Measurements from ENCODE around the gene YJEFN3.
A peak's percentile ranks its signal among the peaks of the same experiment; 100 is the strongest.

The YJEFN3 gene

DNA sequence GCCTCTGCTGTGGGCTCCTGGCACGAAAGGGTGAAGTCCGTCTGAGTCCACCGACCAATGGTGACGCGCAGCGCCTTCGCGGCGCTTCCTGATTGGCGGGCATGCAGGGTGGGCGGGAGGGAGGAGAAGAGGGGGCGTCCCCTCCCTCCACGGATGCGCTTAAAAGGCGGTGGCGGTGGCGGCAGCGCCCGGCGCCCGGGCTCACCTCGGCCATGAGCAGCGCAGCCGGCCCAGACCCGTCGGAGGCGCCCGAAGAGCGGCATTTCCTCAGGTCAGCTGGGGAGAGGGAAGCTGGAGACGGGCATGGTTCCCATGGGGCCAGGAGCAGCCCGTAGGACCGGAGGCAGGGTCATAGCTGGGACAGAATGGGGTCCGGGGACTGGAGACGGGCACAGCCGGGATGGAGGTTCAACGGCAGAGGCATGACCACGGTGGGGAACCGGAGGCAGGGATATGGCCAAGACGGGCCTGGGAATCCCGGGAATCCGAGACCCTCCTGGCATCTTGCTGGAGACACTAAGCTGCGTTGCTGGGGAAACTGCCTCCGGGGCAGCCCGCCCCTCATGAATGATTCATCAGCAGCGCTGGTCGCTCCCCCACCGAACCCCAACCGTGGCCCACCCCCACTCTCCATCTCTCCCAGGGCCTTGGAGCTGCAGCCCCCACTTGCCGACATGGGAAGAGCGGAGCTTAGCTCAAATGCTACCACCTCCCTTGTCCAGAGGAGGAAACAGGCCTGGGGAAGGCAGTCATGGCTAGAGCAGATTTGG, at the start of gene YJEFN3:
Gene YJEFN3 (plus strand): TSS at position 191 of the 770 bp plus-strand sequence. CDS start 22 bp downstream, at position 213.
- no peak for DNase-seq (ENCODE audit: low spot score)

DNA sequence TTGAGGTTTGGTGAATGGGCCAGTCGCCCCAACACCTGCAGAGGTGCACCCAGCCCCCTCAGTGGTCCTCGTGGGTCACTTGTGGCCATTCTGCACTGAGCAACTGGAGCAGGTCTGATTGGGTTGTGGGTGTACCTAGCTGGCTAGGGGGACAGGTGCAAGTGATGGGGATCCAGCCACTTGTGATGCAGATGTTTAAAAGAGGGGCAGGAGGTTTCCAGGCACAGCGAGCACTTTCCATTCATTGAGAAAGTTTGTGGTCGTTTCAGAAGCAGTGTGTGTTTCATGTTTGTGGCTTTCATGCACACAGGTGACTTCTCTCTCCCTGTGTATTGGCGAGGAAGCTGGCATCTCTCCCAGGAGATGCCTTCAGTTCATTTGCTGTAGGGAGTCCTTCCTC, 48.0 kb upstream of the YJEFN3 start:
- DNase-seq (ENCODE audit: low spot score), result no peak

DNA sequence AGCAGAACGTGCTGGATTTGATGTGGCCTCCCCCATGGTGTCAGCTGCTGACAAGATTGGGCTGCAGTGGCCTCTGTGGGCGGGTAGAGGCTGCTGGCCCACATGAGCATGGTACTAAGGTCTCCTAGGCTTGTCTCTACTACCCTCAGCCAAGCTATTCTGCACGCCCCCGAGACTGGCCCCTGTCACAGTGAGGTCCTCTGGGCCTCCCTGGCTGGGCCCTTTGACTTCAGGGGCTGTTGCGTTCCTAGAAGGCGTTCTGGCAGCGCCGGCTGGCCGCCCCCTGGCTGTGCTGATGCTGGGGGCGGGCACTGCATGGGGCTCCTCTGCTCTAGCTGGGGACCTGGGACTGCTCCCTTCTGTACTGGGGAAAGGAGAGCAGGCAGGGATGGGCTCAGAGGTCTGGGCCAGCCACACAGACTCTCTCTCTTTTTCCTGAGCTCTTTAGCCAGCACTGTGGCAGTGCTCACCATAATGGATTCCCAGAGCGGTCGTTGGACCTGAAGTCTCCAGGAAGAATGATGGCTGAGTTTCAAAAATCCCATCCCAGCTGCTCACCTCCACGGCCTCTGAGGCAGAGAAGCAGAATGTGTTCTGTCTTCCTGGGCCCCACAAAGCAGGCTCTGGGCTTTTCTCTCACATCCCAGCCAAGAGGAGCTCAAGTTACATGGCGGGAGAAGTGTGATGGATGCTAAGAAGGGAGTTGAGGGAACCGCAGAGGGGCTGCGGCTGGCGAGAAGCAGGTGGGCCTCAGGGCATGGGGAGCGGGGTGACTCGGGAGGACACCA, 45.7 kb upstream of the YJEFN3 start:
- DNase-seq (ENCODE audit: low spot score), result no peak

DNA sequence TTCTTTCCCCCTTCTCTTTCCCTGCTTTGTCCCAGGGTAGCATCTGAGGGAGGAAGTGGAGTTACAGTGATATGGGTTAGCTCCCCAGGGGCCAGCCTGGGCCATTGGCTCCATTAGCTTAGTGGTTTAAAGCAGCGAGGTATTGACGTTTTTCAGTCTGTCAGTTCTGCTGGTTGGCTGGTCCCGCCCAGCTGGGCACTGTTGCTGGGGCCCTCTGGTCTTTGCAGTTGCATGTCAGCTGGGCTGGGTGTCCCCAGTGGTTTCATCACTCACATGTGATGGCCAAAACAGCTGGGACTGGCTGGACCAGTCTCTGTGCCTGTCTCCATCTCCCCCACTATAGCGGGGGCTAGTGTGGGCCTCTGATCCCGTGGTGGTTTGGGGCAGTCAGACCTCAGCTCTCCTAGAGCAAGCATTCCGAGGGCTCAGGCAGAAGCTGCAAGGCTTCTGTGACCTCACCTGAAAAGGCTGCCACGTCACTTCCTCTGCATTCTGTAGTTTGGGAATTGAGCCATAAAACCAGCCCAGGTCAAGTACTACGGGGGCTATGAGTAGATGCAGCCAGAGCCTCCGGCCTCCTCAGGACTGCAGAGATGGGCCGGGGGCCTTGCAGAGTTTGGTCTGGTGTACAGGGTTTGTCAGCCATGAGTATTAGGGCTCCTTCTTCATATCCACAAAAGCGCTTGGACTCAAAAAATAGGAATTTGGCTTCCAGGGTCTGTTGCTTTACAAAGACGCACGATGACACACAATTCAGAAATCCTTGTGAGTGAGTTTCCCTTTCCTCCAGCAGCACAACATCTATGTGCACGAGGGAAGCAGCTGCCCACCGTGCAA, 43.3 kb upstream of the YJEFN3 start:
- no peak for DNase-seq (ENCODE audit: low spot score)

DNA sequence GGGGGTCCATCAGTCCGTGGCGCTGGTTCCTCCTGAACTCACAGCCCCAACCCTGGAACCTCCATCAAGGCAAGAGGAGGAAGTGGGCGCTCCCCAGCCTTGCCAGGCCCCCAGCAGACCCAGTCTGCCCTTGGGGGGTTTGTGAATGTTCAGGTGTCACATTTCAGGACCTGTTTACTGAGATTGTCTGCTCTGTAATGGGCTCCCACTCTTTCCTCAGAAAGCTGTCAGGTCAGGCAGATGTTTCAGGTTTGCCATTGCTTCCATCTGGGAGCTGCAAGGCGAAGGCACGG, 42.8 kb upstream of the YJEFN3 start:
- no peak for DNase-seq (ENCODE audit: low spot score)

GRCh38 chr19:19486343-19487076, 42.2 kb upstream of the YJEFN3 start:
- no peak for DNase-seq (ENCODE audit: low spot score)

DNA sequence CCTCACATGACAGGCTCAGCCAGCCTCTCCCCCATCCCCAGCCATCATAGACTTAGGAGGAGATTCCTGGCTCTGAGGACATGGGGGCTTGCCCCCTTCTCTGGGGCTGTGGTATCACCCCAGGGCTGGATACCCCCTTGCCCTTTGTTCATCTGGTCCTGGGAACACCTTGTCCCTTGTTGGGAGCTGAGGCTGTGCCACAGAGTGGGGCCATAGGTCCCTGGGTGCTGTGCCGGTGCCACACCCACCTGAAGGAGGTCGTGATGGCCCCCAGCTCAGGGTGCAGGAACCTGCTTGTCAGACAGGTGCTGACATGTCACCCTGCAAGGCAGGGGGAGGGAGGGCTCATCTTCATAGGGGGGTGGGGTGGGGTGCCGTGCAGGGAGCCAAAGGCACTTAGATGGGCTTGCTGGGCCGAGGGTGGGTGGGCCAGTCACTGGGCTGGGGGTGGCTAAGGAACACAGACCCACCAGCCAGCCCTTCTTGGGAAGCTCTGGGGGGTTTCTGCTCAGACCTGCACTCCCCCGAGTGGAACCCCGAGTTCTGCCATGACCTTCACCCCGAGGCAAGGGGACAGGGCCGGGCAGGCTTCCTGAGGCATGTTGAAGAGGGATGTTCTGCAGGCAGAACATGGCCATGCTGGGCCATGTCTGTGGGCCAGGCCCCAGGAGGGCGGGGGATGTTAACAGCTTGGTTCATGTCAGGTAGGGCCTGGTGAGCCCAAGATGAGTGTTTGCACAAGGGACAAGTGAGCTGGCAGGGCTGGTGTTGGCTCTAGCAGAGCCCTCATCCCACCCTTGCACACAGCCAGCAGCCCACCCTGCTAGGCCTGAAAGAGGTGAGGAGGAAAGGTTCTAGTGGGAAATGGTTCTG, 41.4 kb upstream of the YJEFN3 start:
- no peak for DNase-seq (ENCODE audit: low spot score)

- DNase-seq (ENCODE audit: low spot score), result no peak
These were observed 40.5 kb upstream of the YJEFN3 start for GRCh38 chr19:19487950-19488874.

DNA sequence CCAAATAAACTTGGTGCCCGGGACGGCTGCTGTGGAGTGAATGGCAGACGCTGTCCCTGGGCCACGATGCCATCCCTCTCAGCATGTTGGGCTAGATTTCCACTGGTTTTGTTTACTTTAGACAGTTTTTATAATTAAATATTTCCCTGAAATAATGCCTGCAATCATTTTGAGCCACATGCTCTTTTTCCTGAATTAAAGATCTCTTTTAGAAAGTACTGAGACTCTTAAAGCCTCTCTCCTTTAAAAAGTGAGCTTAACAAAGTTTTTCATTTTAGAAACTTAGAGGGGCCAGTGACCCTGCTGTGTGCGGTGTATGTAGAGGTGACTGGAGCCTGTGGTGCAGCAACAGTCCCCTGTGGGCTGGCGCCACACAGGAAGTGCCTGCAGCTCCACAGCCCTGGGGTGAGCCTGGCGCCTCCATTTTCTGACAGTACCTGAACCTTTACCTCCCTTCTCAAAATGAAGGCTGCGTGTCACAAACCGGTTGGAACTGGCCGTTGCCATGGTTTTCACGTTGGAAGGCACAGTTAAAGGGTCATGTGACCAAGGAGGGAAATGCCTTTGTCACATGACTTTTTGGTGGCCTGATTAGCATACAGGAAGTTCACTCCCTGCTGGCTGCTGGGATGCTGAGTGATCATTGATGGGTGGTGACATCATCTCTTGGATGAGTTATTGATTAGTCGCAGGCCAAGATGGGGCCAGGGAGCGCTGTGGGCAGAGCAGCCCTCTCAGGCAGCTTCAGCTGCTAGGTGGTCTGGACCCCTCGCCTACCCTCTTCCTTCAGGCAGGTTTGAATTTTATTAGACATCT, 39.6 kb upstream of the YJEFN3 start:
- DNase-seq (ENCODE audit: low spot score), result peak; percentile 93

GRCh38 chr19:19489804-19490204, 38.9 kb upstream of the YJEFN3 start:
- DNase-seq (ENCODE audit: low spot score), result no peak

GRCh38 chr19:19490214-19490968, 38.3 kb upstream of the YJEFN3 start:
- DNase-seq (ENCODE audit: low spot score), result peak; percentile 89

DNA sequence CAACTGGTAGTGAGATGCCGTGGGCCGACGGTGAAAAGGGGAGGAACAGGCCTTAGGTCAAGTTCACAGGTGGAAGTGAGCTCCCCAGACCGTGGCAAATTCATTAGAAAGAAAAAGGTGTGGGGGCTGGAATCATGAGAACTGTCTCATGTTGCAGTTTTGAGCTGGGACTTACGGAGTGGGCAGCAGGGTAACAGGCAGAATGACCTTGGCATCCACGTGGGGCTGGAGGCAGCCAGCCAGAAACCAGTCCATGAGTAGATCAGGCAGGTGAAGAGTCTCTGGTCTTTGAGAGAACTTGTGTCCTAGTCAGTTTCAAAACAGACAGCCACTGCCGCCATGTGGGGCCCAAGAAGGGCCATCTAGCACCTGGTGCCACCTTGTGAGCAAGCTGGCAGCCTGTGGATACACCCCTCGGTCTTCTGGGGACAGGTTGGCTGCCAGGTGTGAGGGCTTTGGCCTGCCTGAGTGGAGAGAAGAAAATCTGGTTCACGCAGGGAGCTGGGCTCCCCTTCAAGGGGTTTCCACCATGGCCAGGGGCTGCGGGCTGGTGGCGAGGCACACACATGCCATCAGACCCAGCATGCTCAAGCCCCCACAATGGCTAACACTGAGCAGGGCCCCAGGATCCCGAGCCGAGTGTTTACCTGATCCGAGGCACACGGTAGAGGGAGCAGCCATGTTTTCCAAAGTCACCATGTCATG, 37.2 kb upstream of the YJEFN3 start:
- no peak for DNase-seq (ENCODE audit: low spot score)

GRCh38 chr19:19492026-19492610, 36.6 kb upstream of the YJEFN3 start:
- DNase-seq (ENCODE audit: low spot score), result no peak

GRCh38 chr19:19493841-19494546, 34.7 kb upstream of the YJEFN3 start:
- DNase-seq (ENCODE audit: low spot score), result no peak

DNA sequence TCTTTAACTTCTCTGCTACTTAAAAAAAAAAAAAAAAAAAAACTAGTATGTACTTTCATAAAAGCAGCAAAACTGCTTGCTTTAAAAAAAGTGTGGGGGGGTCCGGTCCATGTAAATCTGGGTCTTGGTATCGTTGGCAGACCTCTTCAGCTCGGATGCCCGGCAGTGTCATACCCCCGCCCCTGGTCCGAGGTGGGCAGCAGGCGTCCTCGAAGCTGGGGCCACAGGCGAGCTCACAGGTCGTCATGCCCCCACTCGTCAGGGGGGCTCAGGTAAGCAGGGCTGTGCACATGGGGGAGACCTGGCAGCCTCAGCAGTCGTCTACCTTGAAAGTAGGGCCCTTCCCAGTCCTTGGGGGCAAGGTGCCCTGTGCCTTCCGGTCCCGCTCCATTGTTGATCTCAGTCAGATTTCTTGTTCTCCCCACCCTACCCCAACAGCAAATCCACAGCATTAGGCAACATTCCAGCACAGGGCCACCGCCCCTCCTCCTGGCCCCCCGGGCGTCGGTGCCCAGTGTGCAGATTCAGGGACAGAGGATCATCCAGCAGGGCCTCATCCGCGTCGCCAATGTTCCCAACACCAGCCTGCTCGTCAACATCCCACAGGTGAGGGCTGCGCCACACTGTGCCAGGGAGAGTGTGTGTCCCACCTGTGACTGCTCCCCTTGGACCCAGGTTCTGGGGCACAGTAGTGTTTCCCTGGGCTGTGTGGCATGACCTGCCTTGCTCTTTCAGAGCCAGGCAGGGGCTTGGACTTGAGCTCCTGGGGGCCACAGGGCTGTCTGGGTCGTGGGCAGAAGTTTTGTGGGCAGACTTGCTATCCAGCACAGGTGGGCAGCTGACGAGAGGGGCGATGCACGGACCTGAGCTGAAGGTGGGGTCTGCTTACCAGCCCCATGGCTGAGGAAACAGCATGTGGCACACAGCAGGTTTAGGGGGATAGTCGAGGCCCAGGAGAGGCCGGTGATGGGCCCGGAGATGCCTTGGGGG, 32.8 kb upstream of the YJEFN3 start:
- DNase-seq (ENCODE audit: low spot score), result no peak
